GM23338 (cell line): ENCODE data around the gene TTC16. TPM values are rescaled to one million over a fixed set of nuclear protein-coding genes. Genes with fewer than 3 reads are reported as not detected.

ENCODE experiments used
- ATAC-seq: fragments of 200-7000 bp; cut with Tn5 transposase; 3 replicates; pipeline ENCODE4 v1.9.1; 2020
- DNase-seq: peaks from one replicate; pipeline ENCODE4 v3.0.0-alpha.2; 2015; ENCODE audit warnings: low spot score
- H2AFZ ChIP-seq: fragments of 200-600 bp; sonication (generic); 2 replicates; pipeline ENCODE4 v1.8.0; 2016; ENCODE audit warnings: antibody characterized with exemption, mild to moderate bottlenecking, moderate library complexity
- H3F3A ChIP-seq: fragments of 200-600 bp; sonication (generic); replicated peaks from 2 replicates; pipeline ENCODE4 v1.8.0; 2017; ENCODE audit warnings: antibody characterized with exemption, mixed run types, low read depth
- H3K27ac ChIP-seq: fragments of 200-600 bp; sonication (generic); 2 replicates; pipeline ENCODE4 v1.6.1; 2016; ENCODE audit warnings: low read depth
- H3K27me3 ChIP-seq: fragments of 200-600 bp; sonication (generic); 2 replicates; pipeline ENCODE4 v1.8.0; 2016; ENCODE audit warnings: mild to moderate bottlenecking, mixed run types, moderate library complexity; ENCODE audit not compliant: insufficient read depth
- H3K36me3 ChIP-seq: fragments of 200-600 bp; sonication (generic); 2 replicates; pipeline ENCODE4 v1.8.0; 2016; ENCODE audit warnings: mild to moderate bottlenecking; ENCODE audit not compliant: insufficient read depth
- H3K4me1 ChIP-seq: fragments of 200-600 bp; sonication (generic); 2 replicates; pipeline ENCODE4 v1.8.0; 2016; ENCODE audit warnings: mild to moderate bottlenecking, moderate library complexity; ENCODE audit not compliant: insufficient read depth
- H3K4me2 ChIP-seq: fragments of 200-600 bp; sonication (generic); 2 replicates; pipeline ENCODE4 v1.7.1; 2017; ENCODE audit warnings: mixed run types
- H3K4me3 ChIP-seq: fragments of 200-600 bp; sonication (generic); 2 replicates; pipeline ENCODE4 v1.6.1; 2016; ENCODE audit warnings: mixed run types
- H3K79me2 ChIP-seq: fragments of 200-600 bp; sonication (generic); replicated peaks from 2 replicates; pipeline ENCODE4 v1.8.0; 2017; ENCODE audit warnings: mild to moderate bottlenecking; ENCODE audit not compliant: insufficient read depth
- H3K9me2 ChIP-seq: fragments of 200-600 bp; sonication (generic); 2 replicates; pipeline ENCODE4 v1.8.0; 2017; ENCODE audit not compliant: insufficient read depth
- H4K20me1 ChIP-seq: fragments of 200-600 bp; sonication (generic); replicated peaks from 2 replicates; pipeline ENCODE4 v1.8.0; 2017; ENCODE audit warnings: mild to moderate bottlenecking; ENCODE audit not compliant: insufficient read depth
- H3K27ac Mint-ChIP-seq: 2 replicates; pipeline ENCODE4 v1.8.0; 2020; ENCODE audit warnings: inconsistent platforms, mild to moderate bottlenecking, moderate library complexity, mixed read lengths
- H3K27me3 Mint-ChIP-seq: 3 replicates; pipeline ENCODE4 v1.8.0; 2022; ENCODE audit warnings: low read depth, mild to moderate bottlenecking, moderate library complexity, mixed read lengths, inconsistent platforms; ENCODE audit not compliant: insufficient read depth, poor library complexity
- H3K36me3 Mint-ChIP-seq: 3 replicates; pipeline ENCODE4 v1.8.0; 2021; ENCODE audit warnings: low read depth, mild to moderate bottlenecking, inconsistent platforms, moderate library complexity, mixed read lengths
- H3K4me1 Mint-ChIP-seq: 3 replicates; pipeline ENCODE4 v1.8.0; 2020; ENCODE audit warnings: mild to moderate bottlenecking, inconsistent platforms, mixed read lengths
- H3K4me3 Mint-ChIP-seq: 3 replicates; pipeline ENCODE4 v1.8.0; 2021; ENCODE audit warnings: moderate library complexity, mild to moderate bottlenecking, inconsistent platforms, mixed read lengths
- H3K9me3 Mint-ChIP-seq: 3 replicates; pipeline ENCODE4 v1.8.0; 2020; ENCODE audit warnings: moderate library complexity, mild to moderate bottlenecking, inconsistent platforms, mixed read lengths
- CREB1 ChIP-seq: fragments of 250-450 bp; sonication (Bioruptor Pico); IDR thresholded peaks from 2 replicates; pipeline ENCODE4 v1.5.0; 2020; ENCODE audit warnings: low read depth, mild to moderate bottlenecking, moderate library complexity
- CTCF ChIP-seq, 2 experiments: fragments of 200-600 bp in 1 of 2; sonication (generic) in 1 of 2; conservative IDR thresholded peaks; 2 replicates each; pipeline versions ENCODE4 v1.5.1 to v1.6.1; 2016 to 2017; ENCODE audit warnings: antibody characterized with exemption in 2 of 2, low read depth in 2 of 2, mild to moderate bottlenecking in 2 of 2, moderate library complexity in 1 of 2
- ETS1 ChIP-seq: IDR thresholded peaks from 2 replicates; pipeline ENCODE4 v1.6.1; 2016; ENCODE audit warnings: antibody characterized with exemption
- EZH2 ChIP-seq: fragments of 200-600 bp; sonication (generic); IDR thresholded peaks from one replicate; pipeline ENCODE4 v1.8.0; 2017; ENCODE audit warnings: antibody characterized with exemption, mild to moderate bottlenecking, low read depth; ENCODE audit not compliant: unreplicated experiment
- EZH2phosphoT487 ChIP-seq: fragments of 200-600 bp; sonication (generic); IDR thresholded peaks from one replicate; pipeline ENCODE4 v1.8.1; 2018; ENCODE audit warnings: antibody characterized with exemption; ENCODE audit not compliant: unreplicated experiment
- JUNB ChIP-seq: IDR thresholded peaks from one replicate; pipeline ENCODE4 v1.6.1; 2016; ENCODE audit warnings: antibody characterized with exemption; ENCODE audit not compliant: unreplicated experiment
- NANOG ChIP-seq: IDR thresholded peaks from 2 replicates; pipeline ENCODE4 v1.6.1; 2016; ENCODE audit warnings: antibody characterized with exemption, borderline replicate concordance
- POLR2AphosphoS5 ChIP-seq: IDR thresholded peaks from 2 replicates; pipeline ENCODE4 v1.6.1; 2016; ENCODE audit warnings: antibody characterized with exemption, low read depth
- REST ChIP-seq: IDR thresholded peaks from one replicate; pipeline ENCODE4 v1.6.1; 2018; ENCODE audit warnings: antibody characterized with exemption; ENCODE audit not compliant: unreplicated experiment
- STAT1 ChIP-seq: IDR thresholded peaks from one replicate; pipeline ENCODE4 v1.6.1; 2016; ENCODE audit warnings: antibody characterized with exemption; ENCODE audit not compliant: unreplicated experiment
- ZNF114 ChIP-seq: fragments of 250-450 bp; sonication (Bioruptor Pico); IDR thresholded peaks from 2 replicates; pipeline ENCODE4 v1.5.0; 2020; ENCODE audit warnings: mild to moderate bottlenecking, moderate library complexity
- ZNF331 ChIP-seq: fragments of 250-450 bp; sonication (Bioruptor Pico); IDR thresholded peaks from 2 replicates; pipeline ENCODE4 v1.5.0; 2020; ENCODE audit warnings: low read depth, mild to moderate bottlenecking, moderate library complexity
- ZNF462 ChIP-seq: fragments of 250-450 bp; sonication (Bioruptor Pico); IDR thresholded peaks from 2 replicates; pipeline ENCODE4 v1.5.0; 2020; ENCODE audit warnings: mild to moderate bottlenecking, moderate library complexity
- polyA plus RNA-seq: library from polyadenylated mRNA; unstranded; fragments of >200 nt; fragmentation: Nextera tagmentation; extraction: Ambion mirVana; gene quantifications from 2 replicates; pipeline ENCODE4 v1.2.1, GENCODE V29; 2016
- total RNA-seq: library from RNA; depleted of rRNA; stranded (reverse); fragments of >200 nt; shearing (Covaris generic); gene quantifications from 2 replicates; pipeline ENCODE4 v1.2.3, GENCODE V29; 2014

The TTC16 gene
- total and polyA plus RNA-seq, 2 experiments from 2014 or later, result not detected

GRCh38 chr9:127723013-127723412 lies 7.1 kb downstream of the TTC16 start:
- Histone ChIP-seq H3K4me2 (no peak overlapping the region), H3K27me3 (no peaks in the 10 kb centered on the region), H3K79me2 (no peaks in the 10 kb centered on the region), H4K20me1 (no peaks in the 10 kb centered on the region), H3K27ac (no peak overlapping the region), H3K4me3 (no peak overlapping the region), H3K9me2 (no peaks in the 10 kb centered on the region), H3K4me1 (peaks cover 10% of the 10 kb centered on the region), H3K36me3 (no peaks in the 10 kb centered on the region), H3F3A (0 out of 2 replicates have a peak, but pooled peaks cover 3% of the 10 kb centered on the region), H2AFZ (no peak overlapping the region)
- H3K9me3 Mint-ChIP-seq, result no peaks in the 10 kb centered on the region
- H3K36me3 Mint-ChIP-seq, result no peaks in the 10 kb centered on the region
- H3K27me3 Mint-ChIP-seq, result peaks cover 8% of the 10 kb centered on the region
- TF ChIP-seq ZNF462 (CRISPR knock-in tag) (no peak), JUNB (no peak), NANOG (no peak), CTCF (conservative IDR thresholded peaks at IDR 0.05; ENCODE audit: low read depth in 2 of 2) (no peak), REST (no peak), ZNF331 (CRISPR knock-in tag) (no peak), POLR2AphosphoS5 (no peak), CREB1 (CRISPR knock-in tag) (no peak), ETS1 (no peak), EZH2 (no peak), EZH2phosphoT487 (no peak), ZNF114 (CRISPR knock-in tag) (no peak), STAT1 (no peak)
- H3K4me3 Mint-ChIP-seq, result no peak overlapping the region
- no peak for DNase-seq
- ATAC-seq, result no peak
- H3K27ac Mint-ChIP-seq, result no peak overlapping the region
- H3K4me1 Mint-ChIP-seq, result peaks cover 14% of the 10 kb centered on the region
